ENCODE data around the gene SLC4A2.
A peak's percentile ranks its signal among the peaks of the same experiment; 100 is the strongest.

The SLC4A2 gene

DNA sequence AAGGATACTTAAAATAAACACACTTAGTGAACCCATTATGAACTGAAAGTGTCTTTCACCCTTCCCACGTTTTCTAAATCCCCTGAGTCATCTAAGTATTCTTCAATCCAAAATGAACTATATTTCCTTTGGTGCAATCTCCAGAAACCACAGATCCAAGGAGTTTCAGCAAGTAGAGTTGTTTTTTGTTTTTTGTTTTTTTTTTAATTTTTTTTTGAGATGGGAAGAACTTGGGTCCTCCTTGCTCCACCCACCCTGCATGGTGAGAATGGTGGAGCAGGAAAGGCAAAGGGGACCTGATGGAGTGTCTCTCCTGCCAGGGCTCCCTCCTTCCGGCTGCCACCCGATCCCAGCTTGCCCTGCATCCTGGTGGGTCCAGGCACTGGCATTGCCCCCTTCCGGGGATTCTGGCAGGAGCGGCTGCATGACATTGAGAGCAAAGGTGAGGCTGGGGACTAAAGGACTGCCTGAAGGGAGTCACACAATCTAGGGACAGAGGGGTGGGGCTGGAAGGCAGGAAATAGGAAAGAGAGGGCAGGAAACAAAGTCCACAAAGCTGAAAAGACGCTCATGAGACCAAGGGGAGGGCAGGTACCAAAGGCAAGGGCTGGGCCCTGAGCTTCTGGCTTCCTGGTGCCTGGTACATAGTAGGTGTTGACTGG lies 47.2 kb upstream of the SLC4A2 start:
- Histone ChIP-seq H3K9me3 (ENCODE audit: insufficient read depth, low read length) (no peaks in the 10 kb centered on the region), H3K4me2 (ENCODE audit: low read length) (no peak overlapping the region), H3K4me3 (ENCODE audit: low read length) (no peak overlapping the region), H3K27me3 (ENCODE audit: low read depth, low read length) (no peaks in the 10 kb centered on the region), H3K79me2 (ENCODE audit: low read length) (no peaks in the 10 kb centered on the region), H3K4me1 (ENCODE audit: low read length) (no peaks in the 10 kb centered on the region), H3K36me3 (replicated peaks; ENCODE audit: low read depth, low read length) (no peaks in the 10 kb centered on the region), H4K20me1 (ENCODE audit: insufficient read depth, low read length) (no peaks in the 10 kb centered on the region), H2AFZ (ENCODE audit: low read depth, low read length) (no peak overlapping the region), H3K27ac (ENCODE audit: low read length) (no peak overlapping the region), H3K9ac (ENCODE audit: low read length) (no peak overlapping the region)
- no peak for TF ChIP-seq EZH2phosphoT487 (IDR thresholded peaks at IDR 0.05; ENCODE audit: low read depth)
- TF ChIP-seq, protein P1, sequence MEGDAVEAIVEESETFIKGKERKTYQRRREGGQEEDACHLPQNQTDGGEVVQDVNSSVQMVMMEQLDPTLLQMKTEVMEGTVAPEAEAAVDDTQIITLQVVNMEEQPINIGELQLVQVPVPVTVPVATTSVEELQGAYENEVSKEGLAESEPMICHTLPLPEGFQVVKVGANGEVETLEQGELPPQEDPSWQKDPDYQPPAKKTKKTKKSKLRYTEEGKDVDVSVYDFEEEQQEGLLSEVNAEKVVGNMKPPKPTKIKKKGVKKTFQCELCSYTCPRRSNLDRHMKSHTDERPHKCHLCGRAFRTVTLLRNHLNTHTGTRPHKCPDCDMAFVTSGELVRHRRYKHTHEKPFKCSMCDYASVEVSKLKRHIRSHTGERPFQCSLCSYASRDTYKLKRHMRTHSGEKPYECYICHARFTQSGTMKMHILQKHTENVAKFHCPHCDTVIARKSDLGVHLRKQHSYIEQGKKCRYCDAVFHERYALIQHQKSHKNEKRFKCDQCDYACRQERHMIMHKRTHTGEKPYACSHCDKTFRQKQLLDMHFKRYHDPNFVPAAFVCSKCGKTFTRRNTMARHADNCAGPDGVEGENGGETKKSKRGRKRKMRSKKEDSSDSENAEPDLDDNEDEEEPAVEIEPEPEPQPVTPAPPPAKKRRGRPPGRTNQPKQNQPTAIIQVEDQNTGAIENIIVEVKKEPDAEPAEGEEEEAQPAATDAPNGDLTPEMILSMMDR (IDR thresholded peaks at IDR 0.05; ENCODE audit: low read depth, low read length) = no peak

DNA sequence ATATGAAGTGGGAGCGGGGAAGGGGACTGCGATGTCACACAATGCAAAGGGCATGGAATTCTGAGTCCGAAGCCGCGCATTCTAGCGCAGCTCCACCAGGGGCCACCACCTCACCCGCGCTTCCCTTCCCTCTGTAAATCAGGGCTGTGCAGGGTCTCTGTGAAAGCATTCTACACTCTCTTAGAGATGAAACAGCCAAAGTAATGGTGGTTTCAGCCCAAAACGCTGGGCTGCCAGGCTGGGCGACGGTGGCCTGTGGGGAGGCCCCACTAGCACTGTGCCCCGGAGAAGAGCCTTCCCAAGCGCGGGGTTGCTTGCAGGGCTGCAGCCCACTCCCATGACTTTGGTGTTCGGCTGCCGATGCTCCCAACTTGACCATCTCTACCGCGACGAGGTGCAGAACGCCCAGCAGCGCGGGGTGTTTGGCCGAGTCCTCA lies 46.5 kb upstream of the SLC4A2 start:
- Histone ChIP-seq H3K36me3 (replicated peaks; ENCODE audit: low read depth, low read length) (no peaks in the 10 kb centered on the region), H3K27me3 (ENCODE audit: low read depth, low read length) (no peaks in the 10 kb centered on the region), H3K4me1 (ENCODE audit: low read length) (peaks cover 4% of the 10 kb centered on the region; the same call in 1 of the 2 replicates), H3K9ac (ENCODE audit: low read length) (no peak overlapping the region), H3K4me2 (ENCODE audit: low read length) (no peak overlapping the region), H2AFZ (ENCODE audit: low read depth, low read length) (no peak overlapping the region), H4K20me1 (ENCODE audit: insufficient read depth, low read length) (no peaks in the 10 kb centered on the region), H3K9me3 (ENCODE audit: insufficient read depth, low read length) (no peaks in the 10 kb centered on the region), H3K27ac (ENCODE audit: low read length) (no peak overlapping the region), H3K79me2 (ENCODE audit: low read length) (no peaks in the 10 kb centered on the region), H3K4me3 (ENCODE audit: low read length) (no peak overlapping the region)
- no peak for TF ChIP-seq EZH2phosphoT487 (IDR thresholded peaks at IDR 0.05; ENCODE audit: low read depth)
- TF ChIP-seq, protein P1 (IDR thresholded peaks at IDR 0.05; ENCODE audit: low read depth, low read length) = peak; percentile 26

DNA sequence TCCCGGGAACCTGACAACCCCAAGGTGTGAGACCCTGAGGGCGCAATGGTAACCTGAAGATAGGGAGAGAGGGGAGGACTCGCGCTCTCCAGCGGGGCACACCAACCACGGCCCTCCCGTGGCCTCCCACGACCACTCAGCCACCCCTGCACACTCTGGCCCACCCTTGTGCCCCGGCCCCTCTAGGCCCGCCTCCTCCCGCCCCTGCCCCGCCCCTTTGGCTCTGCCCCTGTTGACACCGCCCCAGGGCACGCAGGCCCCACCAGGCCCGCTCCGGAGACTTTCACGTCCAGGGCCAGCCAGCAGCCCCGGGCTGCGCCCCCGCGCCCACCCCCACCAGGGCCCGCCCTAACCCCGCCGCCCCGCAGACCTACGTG lies 46.0 kb upstream of the SLC4A2 start:
- no peak overlapping the region for H3K4me3 ChIP-seq (ENCODE audit: low read length)
- no peaks in the 10 kb centered on the region for H3K79me2 ChIP-seq (ENCODE audit: low read length)
- no peak overlapping the region for H3K4me2 ChIP-seq (ENCODE audit: low read length)
- H3K27ac ChIP-seq (ENCODE audit: low read length) = no peak overlapping the region
- TF ChIP-seq, protein P1 (IDR thresholded peaks at IDR 0.05; ENCODE audit: low read depth, low read length) = no peak
- no peak overlapping the region for H2AFZ ChIP-seq (ENCODE audit: low read depth, low read length)
- peaks cover 5% of the 10 kb centered on the region; the same call in 1 of the 2 replicates for H3K4me1 ChIP-seq (ENCODE audit: low read length)
- no peaks in the 10 kb centered on the region for H3K27me3 ChIP-seq (ENCODE audit: low read depth, low read length)
- no peak overlapping the region for H3K9ac ChIP-seq (ENCODE audit: low read length)
- H4K20me1 ChIP-seq (ENCODE audit: insufficient read depth, low read length) = no peaks in the 10 kb centered on the region
- H3K36me3 ChIP-seq (replicated peaks; ENCODE audit: low read depth, low read length) = no peaks in the 10 kb centered on the region
- no peaks in the 10 kb centered on the region for H3K9me3 ChIP-seq (ENCODE audit: insufficient read depth, low read length)

DNA sequence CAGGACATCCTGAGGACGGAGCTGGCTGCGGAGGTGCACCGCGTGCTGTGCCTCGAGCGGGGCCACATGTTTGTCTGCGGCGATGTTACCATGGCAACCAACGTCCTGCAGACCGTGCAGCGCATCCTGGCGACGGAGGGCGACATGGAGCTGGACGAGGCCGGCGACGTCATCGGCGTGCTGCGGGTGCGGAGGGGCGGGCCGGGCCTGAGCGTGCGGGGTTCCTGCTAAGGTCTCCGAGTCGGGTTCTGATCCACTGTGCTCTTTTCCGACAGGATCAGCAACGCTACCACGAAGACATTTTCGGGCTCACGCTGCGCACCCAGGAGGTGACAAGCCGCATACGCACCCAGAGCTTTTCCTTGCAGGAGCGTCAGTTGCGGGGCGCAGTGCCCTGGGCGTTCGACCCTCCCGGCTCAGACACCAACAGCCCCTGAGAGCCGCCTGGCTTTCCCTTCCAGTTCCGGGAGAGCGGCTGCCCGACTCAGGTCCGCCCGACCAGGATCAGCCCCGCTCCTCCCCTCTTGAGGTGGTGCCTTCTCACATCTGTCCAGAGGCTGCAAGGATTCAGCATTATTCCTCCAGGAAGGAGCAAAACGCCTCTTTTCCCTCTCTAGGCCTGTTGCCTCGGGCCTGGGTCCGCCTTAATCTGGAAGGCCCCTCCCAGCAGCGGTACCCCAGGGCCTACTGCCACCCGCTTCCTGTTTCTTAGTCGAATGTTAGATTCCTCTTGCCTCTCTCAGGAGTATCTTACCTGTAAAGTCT lies 45.5 kb upstream of the SLC4A2 start:
- Histone ChIP-seq H3K4me1 (ENCODE audit: low read length) (peaks cover 7% of the 10 kb centered on the region; the same call in 1 of the 2 replicates), H3K79me2 (ENCODE audit: low read length) (no peaks in the 10 kb centered on the region), H2AFZ (ENCODE audit: low read depth, low read length) (no peak overlapping the region), H3K36me3 (replicated peaks; ENCODE audit: low read depth, low read length) (no peaks in the 10 kb centered on the region), H3K9ac (ENCODE audit: low read length) (no peak overlapping the region), H3K27me3 (ENCODE audit: low read depth, low read length) (no peaks in the 10 kb centered on the region), H3K4me2 (ENCODE audit: low read length) (no peak overlapping the region), H3K4me3 (ENCODE audit: low read length) (no peak overlapping the region), H3K27ac (ENCODE audit: low read length) (no peak overlapping the region), H4K20me1 (ENCODE audit: insufficient read depth, low read length) (no peaks in the 10 kb centered on the region), H3K9me3 (ENCODE audit: insufficient read depth, low read length) (no peaks in the 10 kb centered on the region)
- TF ChIP-seq, protein P1 (IDR thresholded peaks at IDR 0.05; ENCODE audit: low read depth, low read length) = no peak
- TF ChIP-seq EZH2phosphoT487 (IDR thresholded peaks at IDR 0.05; ENCODE audit: low read depth) = no peak

All from OCI-LY3 (cell line).